ENCODE measurements around the gene MYO6.
"Not testable (repeated sequence)": the region's sequence is repeated elsewhere in the genome, so short reads cannot be mapped to it uniquely, and the experiment has no call there.

MYO6 gene

DNA sequence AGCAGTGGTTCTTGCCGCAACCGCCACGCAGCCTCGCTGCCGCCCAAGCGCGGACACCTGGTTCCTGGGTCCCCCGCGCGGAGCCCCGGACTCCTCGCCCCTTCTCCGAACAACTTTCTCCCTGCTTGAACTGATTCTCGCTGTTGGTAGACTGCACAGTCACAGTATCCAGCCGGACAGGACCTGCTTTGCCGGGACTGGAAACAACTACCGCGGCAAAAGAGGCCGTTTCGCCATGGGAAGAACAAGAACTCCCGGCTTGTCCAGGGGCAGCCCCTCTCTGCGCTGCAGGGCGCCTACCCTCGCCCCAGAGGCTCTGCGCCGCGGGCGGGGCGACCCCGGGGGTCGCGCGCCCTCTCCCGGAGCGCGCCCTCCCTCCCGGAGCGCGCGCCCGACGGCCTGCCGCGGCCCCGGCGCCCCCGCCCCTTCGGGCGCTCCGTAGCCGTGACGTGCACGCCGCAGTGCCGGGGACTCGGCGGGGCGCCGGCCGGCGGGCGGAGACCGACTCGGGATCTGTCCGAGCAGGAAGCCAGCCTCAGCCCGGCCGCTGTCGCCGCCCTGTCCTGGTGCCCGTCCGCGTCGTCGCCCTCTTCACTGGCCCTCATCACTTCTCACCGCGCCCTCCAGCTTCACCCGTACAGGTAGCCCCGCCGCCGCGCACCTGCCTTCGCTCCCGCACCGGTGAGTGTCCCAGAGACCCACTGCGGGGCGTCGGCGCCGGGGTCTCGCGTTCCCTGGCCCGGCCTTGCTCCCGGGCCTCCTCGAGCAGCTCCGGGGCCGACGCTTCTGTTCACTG lies at the start of gene MYO6:
Gene MYO6, plus strand, starts transcription at position 497 of the 796 bp plus-strand sequence. CDS start 68,309 bp downstream, outside the sequence.
- in situ Hi-C loops (cut with MboI; ENCODE audit: low sequenced_read_pairs): no loop called here

DNA sequence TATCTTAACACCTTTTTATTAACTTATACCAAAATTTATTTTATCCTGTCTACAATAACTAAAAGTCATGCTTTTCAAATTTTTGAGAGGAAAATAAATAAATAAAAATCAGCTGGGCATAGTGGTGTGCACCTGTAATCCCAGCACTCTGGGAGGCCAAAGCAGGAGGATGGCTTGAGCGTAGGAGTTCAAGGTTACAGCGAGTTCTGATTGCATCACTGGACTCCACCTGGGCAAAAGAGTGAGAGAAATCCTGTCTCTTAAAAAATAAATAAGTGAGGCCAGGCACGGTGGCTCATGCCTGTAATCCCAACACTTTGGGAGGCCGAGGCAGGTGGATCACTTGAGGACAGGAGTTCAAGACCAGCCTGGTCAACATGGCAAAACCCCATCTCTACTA lies 40.7 kb upstream of the MYO6 start:
- in situ Hi-C loops (cut with MboI; ENCODE audit: low sequenced_read_pairs): not testable (repeated sequence)

DNA sequence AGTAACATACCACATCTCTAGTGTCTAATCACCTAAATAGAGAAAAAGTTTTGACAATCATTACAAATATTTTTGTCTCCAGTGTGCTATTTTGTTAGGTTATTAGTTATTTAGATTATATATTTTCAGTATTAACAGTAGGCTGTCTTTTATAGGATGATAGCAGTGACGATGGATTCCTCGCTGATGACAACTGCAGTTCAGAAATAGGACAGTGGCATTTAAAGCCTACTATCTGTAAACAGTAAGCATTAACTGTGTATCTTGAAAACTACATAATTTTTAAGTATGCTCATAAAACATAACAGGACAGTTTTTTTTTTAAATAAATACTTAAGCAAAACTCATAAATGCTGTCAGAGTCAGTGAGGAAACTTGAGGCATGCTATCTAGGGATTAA lies 37.9 kb upstream of the MYO6 start:
- in situ Hi-C loops (cut with MboI; ENCODE audit: low sequenced_read_pairs): no loop called here

DNA sequence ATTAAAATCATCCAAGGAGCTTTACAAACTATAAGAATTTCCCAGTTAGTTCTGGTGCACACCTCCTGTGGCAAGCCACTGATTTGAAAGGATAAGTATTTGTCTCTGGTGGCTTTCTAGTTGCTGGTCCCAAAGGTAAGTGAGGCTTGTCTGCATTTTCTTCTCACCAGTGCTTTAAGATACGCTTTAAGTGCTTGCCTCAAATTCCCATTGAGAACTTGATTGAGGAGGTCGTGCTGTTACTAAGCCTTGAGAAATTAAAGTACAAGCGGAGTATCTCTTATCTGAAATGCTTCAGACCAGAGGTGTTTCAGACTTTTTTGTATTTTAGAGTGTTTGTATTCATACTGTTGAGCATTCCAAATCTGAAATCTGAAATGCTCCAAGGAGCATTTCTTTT lies 29.9 kb upstream of the MYO6 start:
- in situ Hi-C loops (cut with MboI; ENCODE audit: low sequenced_read_pairs): no loop called here

DNA sequence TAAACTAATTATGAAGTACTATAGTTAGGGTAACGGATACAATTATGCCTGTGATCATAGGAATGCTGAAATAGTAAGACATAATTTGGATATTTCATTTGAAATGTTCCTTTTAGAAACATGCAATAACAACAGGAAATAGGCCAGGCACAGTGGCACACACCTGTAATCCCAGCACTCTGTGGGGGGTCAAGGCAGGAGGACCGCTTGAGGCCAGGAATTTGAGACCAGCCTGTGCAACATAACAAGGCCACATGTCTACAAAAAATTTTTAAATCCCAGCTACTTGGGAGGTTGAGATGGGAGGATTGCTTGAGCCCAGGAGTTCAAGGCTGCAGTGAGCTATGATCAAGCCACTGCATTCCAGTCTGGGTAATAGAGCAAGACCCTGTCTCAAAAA lies 25.7 kb upstream of the MYO6 start:
- in situ Hi-C loops (cut with MboI; ENCODE audit: low sequenced_read_pairs): no loop called here

DNA sequence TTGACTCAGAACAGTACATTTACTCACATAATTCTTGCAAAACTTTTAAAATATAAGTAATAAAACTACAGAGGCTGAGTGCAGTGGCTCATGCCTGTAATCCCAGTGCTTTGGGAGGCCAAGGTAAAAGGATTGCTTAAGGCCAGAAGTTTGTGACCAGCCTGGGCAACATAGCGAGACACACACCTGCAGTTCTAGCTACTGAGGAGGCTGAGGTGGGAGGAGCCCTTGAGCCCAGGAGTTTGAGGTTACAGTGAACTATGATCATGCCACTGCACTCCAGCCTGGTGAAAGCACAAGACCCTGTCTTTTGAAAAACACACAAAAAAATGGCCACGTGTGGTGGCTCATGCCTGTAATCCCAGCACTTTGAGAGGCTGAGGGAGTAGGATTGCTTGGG lies 21.8 kb upstream of the MYO6 start:
- in situ Hi-C loops (cut with MboI; ENCODE audit: low sequenced_read_pairs): no loop called here

DNA sequence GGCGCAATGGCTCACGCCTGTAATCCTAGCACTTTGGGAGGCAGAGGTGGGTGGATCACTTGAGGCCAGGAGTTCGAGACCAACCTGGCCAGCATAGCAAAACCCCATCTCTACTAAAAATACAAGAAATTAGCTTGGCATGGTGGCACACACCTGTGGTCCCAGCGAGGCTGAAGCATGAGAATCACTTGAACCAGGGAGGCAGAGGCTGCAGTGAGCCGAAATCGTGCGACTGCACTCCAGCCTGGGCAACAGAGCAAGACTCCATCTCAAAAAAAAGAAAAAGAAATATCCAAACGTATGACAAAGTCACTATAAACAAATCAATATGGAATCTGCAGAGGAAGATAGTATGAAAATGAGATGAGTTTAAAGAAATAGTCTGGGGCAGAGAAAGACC lies 18.0 kb upstream of the MYO6 start:
- in situ Hi-C loops (cut with MboI; ENCODE audit: low sequenced_read_pairs): not testable (repeated sequence)

DNA sequence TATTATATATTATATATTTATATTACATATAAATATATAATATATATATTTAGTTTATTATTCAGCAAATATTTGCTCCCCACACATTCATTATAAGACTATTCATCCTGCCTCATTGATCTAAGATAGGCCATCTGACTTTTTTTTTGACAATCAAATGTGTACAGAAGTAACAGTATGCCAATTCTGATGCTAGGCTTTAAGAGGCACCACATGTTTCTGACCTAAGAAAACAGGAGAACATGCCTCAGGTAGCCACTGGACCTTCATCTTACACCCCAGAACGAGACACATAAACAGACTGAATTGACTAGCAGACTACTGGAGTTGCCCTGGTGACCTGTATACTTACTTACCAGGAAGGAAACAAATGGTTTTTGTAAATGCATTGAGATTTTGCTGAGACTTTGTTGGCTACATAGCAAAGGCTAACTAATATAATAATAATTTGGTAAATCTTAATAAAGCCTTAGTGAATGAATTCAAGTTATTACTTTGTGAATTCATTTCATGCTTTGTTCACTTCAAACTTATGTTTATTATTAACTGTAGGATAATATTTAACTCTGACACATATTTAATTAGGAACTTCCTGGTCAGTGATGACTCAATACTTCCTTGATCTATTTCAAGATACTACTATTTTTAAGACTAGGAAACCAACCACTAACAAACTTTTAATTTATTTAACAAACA lies 13.4 kb upstream of the MYO6 start:
- in situ Hi-C loops (cut with MboI; ENCODE audit: low sequenced_read_pairs): no loop called here

DNA sequence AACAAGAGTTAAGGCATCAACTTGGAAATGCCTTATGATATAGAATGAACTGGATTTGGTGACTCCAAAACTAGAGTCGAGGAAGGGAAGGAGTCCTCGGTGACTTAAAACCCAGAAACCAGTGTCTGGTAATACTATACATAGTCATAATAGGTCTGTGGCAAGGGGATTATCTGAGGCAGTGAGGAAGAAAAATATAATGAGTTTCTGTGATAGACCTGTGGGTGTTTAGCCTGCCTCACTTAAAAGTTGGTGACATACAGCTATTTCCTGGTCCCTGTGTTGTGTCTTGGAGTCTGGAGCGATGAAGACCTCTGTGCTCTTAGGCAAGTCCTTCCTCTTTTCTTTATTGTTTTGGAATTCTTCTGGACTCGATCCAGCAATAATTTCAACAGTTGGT lies 5.1 kb upstream of the MYO6 start:
- in situ Hi-C loops (cut with MboI; ENCODE audit: low sequenced_read_pairs): no loop called here

DNA sequence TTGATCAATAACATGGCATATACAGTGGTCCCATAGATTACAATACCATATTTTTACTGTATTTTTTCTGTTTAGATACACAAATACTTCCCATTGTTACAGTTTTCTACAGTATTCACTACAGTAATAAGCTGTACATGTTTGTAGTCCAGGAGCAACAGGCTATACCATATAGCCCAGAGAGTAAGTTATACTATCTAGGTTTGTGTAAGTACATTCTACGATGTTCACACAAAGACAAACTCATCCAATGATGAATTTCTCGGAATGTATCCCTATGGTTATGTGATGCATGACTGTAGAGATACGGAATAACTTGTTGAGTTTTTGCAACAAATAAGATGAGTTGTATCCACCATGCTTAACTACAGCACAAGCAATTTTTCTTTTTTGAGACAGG lies 3.6 kb upstream of the MYO6 start:
- in situ Hi-C loops (cut with MboI; ENCODE audit: low sequenced_read_pairs): no loop called here

DNA sequence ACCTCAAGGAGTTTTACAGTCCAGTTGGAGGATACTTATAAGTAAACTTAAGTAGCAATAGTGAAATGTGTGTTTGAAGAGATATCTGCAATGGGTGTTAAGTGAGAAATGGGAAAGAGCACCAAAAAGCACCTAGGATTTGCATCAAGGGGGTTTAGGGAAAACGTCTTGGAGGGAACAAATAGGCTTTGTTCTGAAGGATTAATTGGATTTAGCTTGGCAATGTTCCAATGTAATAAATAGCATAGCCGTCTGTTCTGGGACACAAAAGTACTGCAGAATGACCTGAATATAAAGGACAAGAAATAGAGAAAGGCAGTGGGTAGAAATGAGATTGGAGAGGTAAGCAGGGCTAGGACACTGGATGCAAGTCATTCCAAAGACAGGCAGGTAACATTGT lies 2.8 kb upstream of the MYO6 start:
- in situ Hi-C loops (cut with MboI; ENCODE audit: low sequenced_read_pairs): no loop called here

DNA sequence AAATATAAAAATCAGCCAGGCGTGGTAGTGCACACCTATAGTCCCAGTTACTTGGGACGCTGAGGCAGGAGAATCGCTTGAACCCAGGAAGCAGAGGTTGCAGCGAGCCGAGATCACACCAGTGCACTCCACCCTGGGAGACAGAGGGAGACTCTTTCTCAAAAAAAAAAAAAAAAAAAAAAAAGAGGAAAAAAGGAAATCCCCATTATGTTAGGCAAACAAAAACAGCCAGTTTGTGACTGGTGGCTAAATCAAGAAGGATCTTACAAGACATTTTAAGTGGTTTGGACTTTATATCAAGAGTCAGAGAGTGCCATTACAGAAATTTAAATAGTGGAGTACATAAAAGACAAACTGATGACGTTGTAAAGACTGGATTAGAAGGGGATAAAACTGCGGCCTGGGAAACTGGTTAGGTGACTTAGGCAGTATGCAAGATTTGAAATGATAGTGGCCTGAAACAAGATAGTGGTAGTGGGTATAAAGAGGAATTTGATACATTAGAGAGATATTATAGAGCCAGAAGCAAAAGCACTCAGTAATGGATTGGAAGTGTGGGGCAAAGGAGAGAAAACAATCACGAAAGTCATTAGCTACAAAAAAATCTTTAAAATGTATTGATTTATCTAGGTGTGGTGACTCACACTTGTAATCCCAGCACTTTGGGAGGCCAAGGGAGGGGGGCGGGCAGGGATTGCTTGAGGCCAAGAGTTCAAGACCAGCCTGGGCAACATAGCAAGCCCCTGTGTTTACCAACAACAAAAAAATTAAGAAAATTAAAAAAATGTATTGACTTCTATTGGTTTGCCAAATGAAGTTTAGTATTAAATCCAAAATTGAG lies 1.7 kb upstream of the MYO6 start:
- in situ Hi-C loops (cut with MboI; ENCODE audit: low sequenced_read_pairs): no loop called here

DNA sequence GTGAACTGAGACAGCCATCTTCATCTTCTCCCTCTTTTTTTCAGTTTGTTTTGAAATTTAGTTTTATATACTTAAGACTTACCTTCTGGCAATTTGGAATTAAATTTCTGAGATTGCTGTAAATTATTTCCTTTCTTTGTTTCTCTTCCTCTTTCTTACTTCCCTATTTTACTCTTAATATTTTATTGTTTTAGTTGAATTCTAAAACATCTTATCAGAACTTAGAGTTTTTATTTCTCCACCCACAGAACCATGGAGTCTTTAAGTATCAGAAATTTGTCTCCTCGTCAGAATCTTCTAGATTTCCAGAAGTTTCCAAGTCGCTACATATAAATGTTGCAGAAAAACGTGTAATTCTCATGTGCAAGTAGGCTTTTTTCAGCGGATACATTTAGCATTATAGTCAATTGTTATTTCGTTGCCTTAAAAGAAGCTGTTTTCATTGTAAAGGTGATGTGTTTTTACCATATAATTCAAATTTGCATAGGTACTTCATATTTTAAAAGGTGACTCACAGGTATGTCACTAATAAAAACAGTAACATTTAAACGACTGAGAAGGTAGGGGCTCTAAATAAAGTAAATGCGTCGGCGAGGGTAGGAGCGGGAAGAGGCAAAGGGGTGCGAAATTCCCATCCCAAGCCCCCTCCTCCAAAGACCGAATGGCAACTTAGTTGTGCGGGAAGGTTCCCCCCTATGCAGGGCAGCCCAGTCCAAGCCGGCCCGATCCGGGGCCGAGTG lies 866 bp upstream of the MYO6 start:
- in situ Hi-C loops (cut with MboI; ENCODE audit: low sequenced_read_pairs): no loop called here

DNA sequence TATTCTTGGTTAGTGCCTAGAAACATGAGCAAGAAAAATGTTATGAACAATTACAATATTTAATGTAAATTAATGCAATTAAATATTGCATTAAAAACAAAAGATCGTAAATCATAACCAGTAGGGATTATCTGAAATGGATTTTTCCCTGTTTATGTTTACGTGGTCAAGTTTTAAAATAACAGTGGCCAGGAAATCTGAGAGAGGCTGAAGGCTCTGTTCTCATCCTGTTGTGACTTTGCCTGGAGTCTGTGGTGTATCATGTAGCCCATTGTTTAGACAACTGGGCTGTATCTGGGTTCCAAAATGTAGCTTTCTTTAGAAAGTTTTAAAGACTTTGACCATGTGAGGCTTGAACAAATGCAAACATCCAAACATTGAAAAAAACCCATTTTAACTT lies 2.4 kb downstream of the MYO6 start:
- in situ Hi-C loops (cut with MboI; ENCODE audit: low sequenced_read_pairs): no loop called here

DNA sequence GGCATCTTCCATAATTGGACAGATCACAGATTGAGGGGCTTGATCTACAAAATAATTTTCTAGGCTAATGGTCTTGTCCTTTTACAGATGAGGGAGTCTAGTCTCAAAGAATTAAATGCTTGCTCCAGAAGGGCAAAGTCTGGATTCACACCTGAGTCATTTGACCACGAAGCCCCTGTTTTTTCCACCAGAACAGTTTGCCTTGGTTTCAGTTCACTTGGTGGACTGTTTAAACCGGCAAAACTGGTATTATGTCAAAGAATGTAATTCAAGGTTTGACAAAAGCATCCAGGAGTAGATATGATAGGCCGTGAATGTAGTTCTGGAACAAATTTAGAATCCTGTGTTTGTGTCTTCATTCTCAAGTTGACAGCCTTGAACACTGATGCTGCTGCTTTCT lies 3.3 kb downstream of the MYO6 start:
- in situ Hi-C loops (cut with MboI; ENCODE audit: low sequenced_read_pairs): no loop called here

DNA sequence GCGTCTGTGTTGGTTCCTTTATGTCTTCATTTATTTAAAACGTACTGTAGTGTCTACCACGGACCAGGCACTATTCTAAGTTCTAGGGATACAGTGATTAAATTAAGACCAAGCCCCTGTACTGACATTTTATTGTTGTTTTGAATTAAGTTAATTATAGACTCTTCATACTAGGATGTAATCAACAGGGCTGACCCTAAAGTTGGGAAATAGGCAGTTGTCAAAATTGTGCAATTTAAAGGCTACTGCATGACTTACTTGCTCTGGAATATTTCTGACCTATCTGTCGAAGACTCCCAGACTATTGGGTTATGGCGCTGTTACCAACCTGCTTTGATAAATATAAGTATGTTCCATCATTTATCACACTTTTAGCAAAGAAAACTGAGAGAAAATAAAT lies 6.7 kb downstream of the MYO6 start:
- in situ Hi-C loops (cut with MboI; ENCODE audit: low sequenced_read_pairs): no loop called here

DNA sequence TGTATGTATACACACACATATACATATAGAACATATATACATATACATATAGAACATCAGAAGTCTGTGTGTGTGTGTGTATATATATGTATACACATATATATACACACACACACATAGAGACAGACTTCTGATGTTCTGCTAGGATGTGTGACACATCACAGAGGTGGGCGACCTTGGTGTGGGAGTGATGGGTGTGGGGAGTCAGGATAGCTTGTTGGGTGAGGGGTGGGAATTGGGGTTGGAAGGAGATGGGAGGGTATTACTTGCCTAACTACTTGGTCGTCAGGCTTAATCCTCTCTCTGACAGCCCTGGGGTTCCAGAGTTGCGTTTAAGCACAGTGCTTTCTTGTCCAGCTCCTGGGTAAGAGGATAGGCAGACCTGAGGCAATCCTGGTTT lies 8.3 kb downstream of the MYO6 start:
- in situ Hi-C loops (cut with MboI; ENCODE audit: low sequenced_read_pairs): no loop called here

DNA sequence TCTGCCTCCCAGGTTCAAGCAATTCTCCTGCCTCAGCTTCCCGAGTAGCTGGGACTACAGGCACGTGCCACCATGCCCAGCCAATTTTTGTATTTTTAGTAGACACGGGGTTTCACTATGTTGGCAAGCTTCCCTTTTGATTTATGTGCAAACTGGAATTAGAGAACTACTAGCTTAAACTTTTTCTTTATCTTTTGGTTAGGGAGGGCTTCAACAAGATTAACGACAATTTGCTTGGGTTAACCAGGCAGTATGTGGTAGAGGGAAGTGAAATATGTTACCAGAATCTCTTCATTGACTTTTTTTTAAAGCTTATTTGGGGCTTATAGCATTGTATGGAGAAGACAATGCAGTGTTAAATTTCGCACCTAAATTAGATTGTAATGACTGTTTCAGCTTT lies 9.0 kb downstream of the MYO6 start:
- in situ Hi-C loops (cut with MboI; ENCODE audit: low sequenced_read_pairs): no loop called here

DNA sequence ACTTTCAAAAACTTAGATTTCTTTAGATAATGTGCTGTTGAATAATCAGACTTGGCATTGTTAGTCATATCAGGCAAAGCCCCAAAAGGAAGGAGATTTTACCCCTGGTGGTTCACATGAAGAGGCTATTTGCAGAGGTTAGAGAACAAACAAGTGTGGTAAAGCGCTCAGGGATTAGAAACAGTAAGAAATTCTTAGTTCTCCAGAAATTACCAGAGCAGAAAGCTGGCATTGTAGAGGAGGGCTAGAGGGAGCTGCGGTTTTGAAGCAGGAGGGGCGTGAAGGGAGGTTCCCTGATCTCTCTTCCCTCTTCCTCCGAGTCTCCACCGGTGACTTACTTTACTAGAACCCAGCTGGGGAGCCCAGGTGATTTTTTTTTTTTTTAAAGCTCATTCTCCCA lies 10.2 kb downstream of the MYO6 start:
- in situ Hi-C loops (cut with MboI; ENCODE audit: low sequenced_read_pairs): no loop called here

DNA sequence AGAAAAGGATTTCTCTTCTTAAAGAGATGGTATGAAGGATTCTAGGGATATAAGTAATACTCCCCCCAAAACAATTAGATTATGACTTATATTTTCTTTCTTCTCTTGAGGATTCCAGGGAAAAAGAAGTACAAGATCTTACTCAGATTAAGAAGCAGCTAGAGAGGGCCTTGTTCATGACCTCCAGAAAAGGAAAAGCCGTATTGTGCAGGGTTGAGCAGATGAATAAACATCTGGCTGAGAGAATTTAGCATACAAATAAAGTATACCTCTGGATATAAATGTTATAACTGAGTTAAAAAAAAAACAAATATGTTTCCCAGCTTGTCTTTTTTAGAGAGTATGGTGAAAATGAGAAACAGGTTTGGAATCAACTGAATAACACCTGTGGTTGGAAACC lies 11.3 kb downstream of the MYO6 start:
- in situ Hi-C loops (cut with MboI; ENCODE audit: low sequenced_read_pairs): no loop called here

DNA sequence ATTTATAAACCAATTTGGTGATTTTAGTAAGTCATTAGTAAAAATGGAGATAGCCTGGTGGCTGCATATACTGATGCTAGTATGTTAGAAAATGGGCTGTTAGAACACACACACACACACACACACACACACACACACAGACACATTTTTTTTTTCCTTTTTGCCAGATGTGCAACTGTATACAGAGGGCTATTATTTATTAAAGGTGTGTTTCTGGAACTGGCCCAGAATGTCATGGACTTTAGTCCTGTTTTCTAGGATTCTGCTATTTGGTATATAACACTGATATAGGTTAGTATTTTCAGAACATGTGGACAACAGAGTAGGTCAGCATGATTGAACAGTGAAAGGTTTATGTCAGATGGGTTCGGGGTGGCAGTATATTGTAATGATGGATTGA lies 12.4 kb downstream of the MYO6 start:
- in situ Hi-C loops (cut with MboI; ENCODE audit: low sequenced_read_pairs): no loop called here
